ES-I3 (cell line): ENCODE results near the gene MEIS2.

Experiments used
- H3K36me3 ChIP-seq: 2 replicates; pipeline ENCODE4 v1.6.1; 2013; ENCODE audit warnings: mild to moderate bottlenecking, low read length, control low read depth, moderate library complexity; ENCODE audit not compliant: insufficient read depth
- H3K4me1 ChIP-seq: 2 replicates; pipeline ENCODE4 v1.6.1; 2013; ENCODE audit warnings: mild to moderate bottlenecking, control low read depth, low read length; ENCODE audit not compliant: insufficient read depth
- H3K9ac ChIP-seq: 2 replicates; pipeline ENCODE4 v1.6.1; 2013; ENCODE audit warnings: low read depth, mild to moderate bottlenecking, low read length, moderate library complexity
- H3K9me3 ChIP-seq: 2 replicates; pipeline ENCODE4 v1.6.1; 2013; ENCODE audit warnings: mild to moderate bottlenecking, low read length, moderate library complexity; ENCODE audit not compliant: control insufficient read depth, insufficient read depth

The MEIS2 gene

GRCh38 chr15:37040072-37040742, 60.1 kb downstream of the MEIS2 start:
- Histone ChIP-seq H3K4me1 (peaks cover 7% of the 10 kb centered on the region; the same call in 1 of the 2 replicates), H3K36me3 (no peaks in the 10 kb centered on the region), H3K9me3 (no peaks in the 10 kb centered on the region), H3K9ac (no peak overlapping the region)

GRCh38 chr15:37038716-37039106, 61.6 kb downstream of the MEIS2 start:
- H3K4me1 ChIP-seq = no peaks in the 10 kb centered on the region
- H3K9me3 ChIP-seq = no peaks in the 10 kb centered on the region
- H3K9ac ChIP-seq = no peak overlapping the region
- H3K36me3 ChIP-seq = no peaks in the 10 kb centered on the region

- H3K9me3 ChIP-seq = no peaks in the 10 kb centered on the region
- H3K36me3 ChIP-seq = no peaks in the 10 kb centered on the region
- H3K9ac ChIP-seq = no peak overlapping the region
- H3K4me1 ChIP-seq = peaks cover 4% of the 10 kb centered on the region; the same call in 1 of the 2 replicates
These were observed 62.3 kb downstream of the MEIS2 start for GRCh38 chr15:37037850-37038715.

- Histone ChIP-seq H3K36me3 (no peaks in the 10 kb centered on the region), H3K4me1 (peaks cover 9% of the 10 kb centered on the region; the same call in 1 of the 2 replicates), H3K9ac (no peak overlapping the region), H3K9me3 (no peaks in the 10 kb centered on the region)
These were observed 63.2 kb downstream of the MEIS2 start for GRCh38 chr15:37037071-37037655.

GRCh38 chr15:37034835-37035748, 65.3 kb downstream of the MEIS2 start:
- Histone ChIP-seq H3K9me3 (no peaks in the 10 kb centered on the region), H3K36me3 (no peaks in the 10 kb centered on the region), H3K4me1 (peaks cover 9% of the 10 kb centered on the region; the same call in 1 of the 2 replicates), H3K9ac (no peak overlapping the region)

- no peaks in the 10 kb centered on the region for H3K36me3 ChIP-seq
- no peak overlapping the region for H3K9ac ChIP-seq
- peaks cover 9% of the 10 kb centered on the region; the same call in 1 of the 2 replicates for H3K4me1 ChIP-seq
- H3K9me3 ChIP-seq = no peaks in the 10 kb centered on the region
These were observed 66.0 kb downstream of the MEIS2 start for GRCh38 chr15:37034392-37034791.

GRCh38 chr15:37032091-37032775, 68.1 kb downstream of the MEIS2 start:
- Histone ChIP-seq H3K9ac (no peak overlapping the region), H3K9me3 (no peaks in the 10 kb centered on the region), H3K36me3 (no peaks in the 10 kb centered on the region), H3K4me1 (peaks cover 9% of the 10 kb centered on the region; the same call in 1 of the 2 replicates)

GRCh38 chr15:37031198-37031597, 69.2 kb downstream of the MEIS2 start:
- Histone ChIP-seq H3K36me3 (no peaks in the 10 kb centered on the region), H3K9ac (no peak overlapping the region), H3K4me1 (peaks cover 9% of the 10 kb centered on the region; the same call in 1 of the 2 replicates), H3K9me3 (no peaks in the 10 kb centered on the region)

- Histone ChIP-seq H3K9me3 (no peaks in the 10 kb centered on the region), H3K9ac (no peak overlapping the region), H3K36me3 (no peaks in the 10 kb centered on the region), H3K4me1 (peaks cover 9% of the 10 kb centered on the region; the same call in 1 of the 2 replicates)
These were observed 71.6 kb downstream of the MEIS2 start for GRCh38 chr15:37028625-37029296.

GRCh38 chr15:37020852-37021251, 79.5 kb downstream of the MEIS2 start:
- Histone ChIP-seq H3K36me3 (no peaks in the 10 kb centered on the region), H3K9me3 (no peaks in the 10 kb centered on the region), H3K4me1 (peaks cover 6% of the 10 kb centered on the region; the same call in 1 of the 2 replicates), H3K9ac (no peak overlapping the region)

GRCh38 chr15:37019479-37020433, 80.6 kb downstream of the MEIS2 start:
- H3K36me3 ChIP-seq = no peaks in the 10 kb centered on the region

GRCh38 chr15:37017031-37017625, 83.2 kb downstream of the MEIS2 start:
- H3K9ac ChIP-seq = no peak overlapping the region

More at GRCh38 chr15:37019479-37020433, 80.6 kb downstream of the MEIS2 start:
- no peaks in the 10 kb centered on the region for H3K9me3 ChIP-seq
- peaks cover 17% of the 10 kb centered on the region; the same call in 1 of the 2 replicates for H3K4me1 ChIP-seq
- no peak overlapping the region for H3K9ac ChIP-seq

More at GRCh38 chr15:37017031-37017625, 83.2 kb downstream of the MEIS2 start:
- Histone ChIP-seq H3K9me3 (no peaks in the 10 kb centered on the region), H3K36me3 (no peaks in the 10 kb centered on the region), H3K4me1 (peaks cover 17% of the 10 kb centered on the region; the same call in 1 of the 2 replicates)
